ENCODE data around the gene RNF151.
"Not testable (repeated sequence)": the region's sequence is repeated elsewhere in the genome, so short reads cannot be mapped to it uniquely, and the experiment has no call there.

Gene RNF151

GRCh38 chr16:1959269-1960039 lies 7.2 kb upstream of the RNF151 start, which contains the start of gene NDUFB10:
NDUFB10 (plus strand) TSS chr16:1959538; CDS start chr16:1959625, 87 bp downstream.
- DNase-seq (ENCODE audit: low read depth in 2 of 2): peak; percentile 86 to 88

- no peak for DNase-seq (ENCODE audit: low read depth in 2 of 2)
These were observed 5.7 kb upstream of the RNF151 start for GRCh38 chr16:1960665-1961630.

- DNase-seq (ENCODE audit: low read depth in 2 of 2): no peak
These were observed 5.0 kb upstream of the RNF151 start for GRCh38 chr16:1961651-1962067.

- not testable (repeated sequence) for DNase-seq (ENCODE audit: low read depth in 2 of 2)
These were observed 4.2 kb upstream of the RNF151 start for GRCh38 chr16:1962161-1963153.

GRCh38 chr16:1963806-1964505 lies 2.7 kb upstream of the RNF151 start:
- no peak for DNase-seq (ENCODE audit: low read depth in 2 of 2)

GRCh38 chr16:1964506-1965395 lies 1.9 kb upstream of the RNF151 start, which contains the start of gene RPS2:
RPS2 (minus strand) TSS chr16:1964826; CDS start chr16:1964625, 201 bp downstream.
- DNase-seq (ENCODE audit: low read depth in 2 of 2): peak; percentile 95 to 96

GRCh38 chr16:1965396-1966001 lies 1.2 kb upstream of the RNF151 start:
- no peak for DNase-seq (ENCODE audit: low read depth in 2 of 2)

GRCh38 chr16:1968146-1968953 lies 1.7 kb downstream of the RNF151 start:
- DNase-seq (ENCODE audit: low read depth in 2 of 2): no peak

GRCh38 chr16:1971796-1972489 lies 5.3 kb downstream of the RNF151 start, which contains the start of gene TBL3:
TBL3 (plus strand) TSS chr16:1972053; CDS start chr16:1972165, 112 bp downstream.
- DNase-seq (ENCODE audit: low read depth in 2 of 2): peak; percentile 94

GRCh38 chr16:1972490-1972877 lies 5.8 kb downstream of the RNF151 start:
- DNase-seq (ENCODE audit: low read depth in 2 of 2): no peak

GRCh38 chr16:1973461-1974156 lies 7.0 kb downstream of the RNF151 start:
- no peak for DNase-seq (ENCODE audit: low read depth in 2 of 2)

- DNase-seq (ENCODE audit: low read depth in 2 of 2): no peak
These were observed 7.8 kb downstream of the RNF151 start for GRCh38 chr16:1974157-1975070.

- DNase-seq (ENCODE audit: low read depth in 2 of 2): no peak
These were observed 9.0 kb downstream of the RNF151 start for GRCh38 chr16:1975432-1976215.

- no peak for DNase-seq (ENCODE audit: low read depth in 2 of 2)
These were observed 9.5 kb downstream of the RNF151 start for GRCh38 chr16:1976216-1976520.
